NCI-H2196 treated with DMSO at 0.1 percent for 48 hours (cell line): ENCODE results near the gene ATP11B.
"Not testable (repeated sequence)": the region's sequence is repeated elsewhere in the genome, so short reads cannot be mapped to it uniquely, and the experiment has no call there.

Experiments
- DNase-seq: peaks from one replicate; lab custom pipeline; 2025; ENCODE audit not compliant: unreplicated experiment; lab: John Stamatoyannopoulos, UW

Gene ATP11B

GRCh38 chr3:182824957-182825356 lies 31.7 kb downstream of the ATP11B start:
- no peak for DNase-seq

- no peak for DNase-seq
These were observed 36.6 kb downstream of the ATP11B start for GRCh38 chr3:182829761-182830405.

- DNase-seq = no peak
These were observed 44.7 kb downstream of the ATP11B start for GRCh38 chr3:182837855-182838454.

GRCh38 chr3:182843478-182843877 lies 50.2 kb downstream of the ATP11B start:
- no peak for DNase-seq

- DNase-seq = no peak
These were observed 55.6 kb downstream of the ATP11B start for GRCh38 chr3:182848906-182849305.

GRCh38 chr3:182855076-182855475 lies 61.8 kb downstream of the ATP11B start:
- no peak for DNase-seq

- DNase-seq = no peak
These were observed 68.0 kb downstream of the ATP11B start for GRCh38 chr3:182861348-182861747.

- DNase-seq = no peak
These were observed 69.0 kb downstream of the ATP11B start for GRCh38 chr3:182862159-182862860.

GRCh38 chr3:182869059-182869458 lies 75.8 kb downstream of the ATP11B start:
- DNase-seq = no peak

GRCh38 chr3:182870917-182871316 lies 77.6 kb downstream of the ATP11B start:
- not testable (repeated sequence) for DNase-seq

GRCh38 chr3:182879031-182879611 lies 85.8 kb downstream of the ATP11B start:
- no peak for DNase-seq

GRCh38 chr3:182886497-182886896 lies 93.2 kb downstream of the ATP11B start:
- no peak for DNase-seq

GRCh38 chr3:182889948-182890629 lies 96.8 kb downstream of the ATP11B start:
- DNase-seq = no peak

GRCh38 chr3:182891364-182891763 lies 98.1 kb downstream of the ATP11B start:
- no peak for DNase-seq

GRCh38 chr3:182892226-182892625 lies 98.9 kb downstream of the ATP11B start:
- DNase-seq = no peak

GRCh38 chr3:182895513-182896112 lies 102.3 kb downstream of the ATP11B start:
- no peak for DNase-seq

- no peak for DNase-seq
These were observed 103.2 kb downstream of the ATP11B start for GRCh38 chr3:182896553-182896952.

- DNase-seq = no peak
These were observed 108.9 kb downstream of the ATP11B start for GRCh38 chr3:182902236-182902635.

GRCh38 chr3:182904164-182904563 lies 110.9 kb downstream of the ATP11B start:
- DNase-seq = no peak

GRCh38 chr3:182905623-182906022 lies 112.3 kb downstream of the ATP11B start:
- no peak for DNase-seq

- no peak for DNase-seq
These were observed 112.7 kb downstream of the ATP11B start for GRCh38 chr3:182906036-182906435.
